GM12891 (cell line): ENCODE results near the gene ZNF148.

ENCODE experiments used
- POLR2A ChIP-seq: IDR thresholded peaks from 2 replicates; pipeline ENCODE4 v1.6.1; 2011; ENCODE audit warnings: low read depth, low read length, control low read depth
- POU2F2 ChIP-seq: IDR thresholded peaks from 2 replicates; pipeline ENCODE4 v1.6.1; 2011; ENCODE audit warnings: low read depth, mild to moderate bottlenecking, control low read depth, low read length, moderate library complexity
- SPI1 ChIP-seq: IDR thresholded peaks from 2 replicates; pipeline ENCODE4 v1.6.1; 2011; ENCODE audit warnings: low read depth, low read length, control low read depth
- TAF1 ChIP-seq: IDR thresholded peaks from 2 replicates; pipeline ENCODE4 v1.6.1; 2011; ENCODE audit warnings: low read depth, low read length, control low read depth

- TF ChIP-seq TAF1 (no peak), POLR2A (no peak), POU2F2 (no peak), SPI1 (no peak)
Observed at GRCh38 chr3:125206934-125207333, 168.2 kb downstream of the ZNF148 start.
